Measurements from ENCODE around the gene DCAF7.

Gene DCAF7

DNA sequence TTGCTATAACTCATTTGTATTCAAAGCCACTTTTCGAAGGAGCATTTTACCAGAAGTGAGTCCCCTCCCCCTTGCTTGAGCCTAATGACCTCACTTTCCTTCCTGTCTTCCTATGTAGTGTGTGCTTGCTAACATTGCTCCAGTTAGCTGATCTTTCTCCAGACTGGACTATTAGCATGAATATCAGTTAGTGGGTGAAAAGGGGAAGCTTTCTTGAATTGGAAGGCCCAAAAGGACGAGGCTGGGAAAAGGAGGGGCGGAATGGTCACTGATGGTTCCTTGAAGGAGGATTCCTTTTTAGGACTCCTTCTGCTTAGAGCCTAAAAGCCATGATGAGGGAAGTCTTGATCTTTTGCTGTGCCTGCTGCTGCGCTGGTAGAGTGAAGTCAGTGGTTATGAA, 83.9 kb downstream of the DCAF7 start:
- DNase-seq: no peak

- no peak for DNase-seq
Observed at GRCh38 chr17:63634816-63635215, 84.5 kb downstream of the DCAF7 start.

DNA sequence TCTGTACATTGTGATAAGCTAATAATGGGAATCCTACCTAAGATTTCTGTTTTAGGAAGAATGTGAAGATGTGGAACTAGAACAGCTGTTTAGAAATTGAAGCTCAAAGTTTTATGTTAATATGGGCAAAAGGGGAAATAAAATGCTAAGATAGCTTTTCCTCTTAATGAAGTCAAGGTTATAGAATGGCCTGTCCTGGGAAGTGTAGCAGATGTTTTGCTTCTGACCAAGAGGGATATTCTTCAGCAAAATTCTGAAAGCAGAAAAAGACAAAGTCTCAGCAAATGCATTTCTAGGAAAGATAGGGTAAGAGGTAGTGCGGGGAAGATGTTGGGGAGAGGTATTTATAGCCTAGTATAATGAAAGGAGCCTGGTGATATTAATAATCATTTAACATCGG, 85.0 kb downstream of the DCAF7 start:
- no peak for DNase-seq

DNA sequence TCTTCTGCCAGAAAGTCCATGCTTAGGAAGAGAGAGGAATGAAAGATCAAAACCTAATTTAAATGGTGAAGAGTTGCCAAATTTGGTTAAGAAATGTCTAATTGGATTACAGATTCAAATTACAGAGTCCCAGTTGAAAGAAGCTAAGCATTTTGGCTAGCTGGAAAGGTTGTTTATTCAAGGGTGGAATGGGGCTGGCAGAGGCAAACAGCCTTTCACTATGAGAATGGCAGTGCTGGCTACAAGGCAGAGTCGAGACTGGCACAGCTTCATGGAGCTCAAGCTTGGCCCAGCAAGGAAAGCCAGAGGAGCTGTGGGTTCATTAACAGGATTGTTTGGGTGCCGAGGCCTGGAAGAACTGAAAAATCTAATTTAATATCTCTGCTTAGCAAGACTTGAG, 85.5 kb downstream of the DCAF7 start:
- DNase-seq: no peak

GRCh38 chr17:63639125-63639524, 88.8 kb downstream of the DCAF7 start:
- no peak for DNase-seq

DNA sequence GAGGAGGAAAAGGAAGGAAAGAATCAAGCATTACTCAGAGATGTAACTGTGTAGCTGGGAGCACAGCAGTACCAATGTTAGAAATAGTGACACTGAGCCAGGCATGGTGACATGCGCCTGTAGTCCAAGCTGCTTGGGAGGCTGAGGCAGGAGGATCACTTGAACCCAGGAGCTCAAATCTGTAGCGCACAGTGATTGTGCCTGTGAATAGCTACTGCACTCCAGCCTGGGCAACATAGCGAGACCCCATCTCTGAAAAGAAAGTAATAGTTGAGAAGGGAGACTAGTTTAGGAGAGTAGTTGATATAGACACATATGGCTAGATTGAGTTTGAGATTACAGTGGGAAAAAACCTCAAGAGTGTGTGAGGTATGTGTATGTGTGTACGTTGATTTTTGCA, 89.8 kb downstream of the DCAF7 start:
- DNase-seq: no peak

GRCh38 chr17:63641692-63642448, 91.6 kb downstream of the DCAF7 start:
- no peak for DNase-seq

Data from stimulated activated CD8-positive, alpha-beta memory T cell treated with anti-CD3 and anti-CD28 coated beads, Interleukin-4, amount 100 ng/mL, for 48 hours (primary cell).